ENCODE measurements around the gene PABPN1.

PABPN1 gene

DNA sequence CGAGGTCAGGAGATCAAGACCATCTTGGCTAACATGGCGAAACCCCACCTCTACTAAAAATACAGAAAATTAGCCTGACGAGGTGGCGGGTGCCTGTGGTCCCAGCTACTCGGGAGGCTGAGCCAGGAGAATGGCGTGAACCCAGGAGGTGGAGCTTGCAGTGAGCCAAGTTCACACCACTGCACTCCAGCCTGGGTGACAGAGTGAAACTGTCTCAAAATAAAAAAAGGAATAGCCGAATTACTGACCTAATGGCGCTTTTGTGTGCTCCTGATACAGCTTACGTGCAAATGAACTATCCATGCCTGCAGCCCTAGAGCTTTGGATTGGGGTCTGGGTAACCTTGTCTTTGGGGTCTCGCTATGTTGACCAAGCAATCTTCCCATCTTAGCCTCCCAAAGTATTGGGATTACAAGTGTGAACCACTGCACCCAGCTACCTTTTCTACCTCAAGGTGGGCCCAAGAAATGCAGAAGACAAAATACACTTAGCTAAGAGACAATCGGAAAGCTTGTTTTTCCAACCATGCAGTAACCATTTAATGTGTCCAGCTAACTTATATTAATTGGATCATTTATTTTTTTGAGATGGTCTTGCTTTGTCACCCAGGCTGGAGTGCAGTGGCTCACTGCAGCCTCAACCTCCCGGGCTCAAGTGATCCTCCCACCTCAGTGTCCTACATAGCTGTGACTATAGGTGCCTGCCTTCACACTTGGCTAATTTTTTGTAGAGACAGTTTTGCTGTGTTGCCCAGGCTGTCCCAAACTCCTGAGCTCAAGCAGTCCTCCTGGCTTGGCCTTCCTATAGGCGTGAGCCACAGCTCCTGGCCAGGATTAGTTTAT, 5.5 kb downstream of the PABPN1 start:
- DNase-seq: no peak

DNA sequence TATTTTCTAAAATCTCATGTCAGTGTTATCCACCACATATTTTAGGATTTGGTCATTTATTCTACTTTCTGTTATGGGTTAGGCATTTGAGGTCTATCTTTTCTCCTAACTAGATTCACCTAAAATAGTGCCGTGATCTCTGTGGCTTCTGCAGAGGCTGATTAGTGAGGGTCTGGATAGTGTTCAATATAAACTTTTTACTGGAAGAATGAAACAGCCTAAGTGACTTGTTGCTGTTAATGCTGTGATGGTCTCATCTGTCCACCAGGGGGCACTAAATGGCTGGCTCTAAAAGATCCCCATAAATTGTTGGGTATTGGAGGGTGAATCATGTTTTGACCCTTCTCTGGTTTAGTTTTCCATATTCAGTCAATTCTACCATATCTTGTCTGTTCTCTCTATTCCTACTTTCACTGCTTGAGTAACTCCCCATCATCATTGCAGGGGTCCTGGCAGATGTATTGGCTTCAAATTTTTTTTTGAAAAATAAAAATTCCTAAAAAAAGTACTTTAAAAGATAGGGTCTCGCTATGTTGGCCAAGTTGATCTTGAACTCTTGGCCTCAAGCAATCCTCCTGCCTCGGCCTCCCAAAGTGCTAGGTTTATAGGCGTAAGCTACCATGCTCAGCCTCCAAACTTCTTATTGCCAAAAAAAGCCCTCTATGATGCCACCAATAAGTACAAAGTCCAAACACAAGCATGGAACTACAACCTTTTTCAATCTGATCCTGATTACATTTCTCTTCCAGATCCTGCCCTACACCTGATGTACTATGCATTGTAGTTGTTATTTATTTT, 6.9 kb downstream of the PABPN1 start:
- DNase-seq: peak in 4 of 5 donors; percentile 38 to 61 (median 52)

DNA sequence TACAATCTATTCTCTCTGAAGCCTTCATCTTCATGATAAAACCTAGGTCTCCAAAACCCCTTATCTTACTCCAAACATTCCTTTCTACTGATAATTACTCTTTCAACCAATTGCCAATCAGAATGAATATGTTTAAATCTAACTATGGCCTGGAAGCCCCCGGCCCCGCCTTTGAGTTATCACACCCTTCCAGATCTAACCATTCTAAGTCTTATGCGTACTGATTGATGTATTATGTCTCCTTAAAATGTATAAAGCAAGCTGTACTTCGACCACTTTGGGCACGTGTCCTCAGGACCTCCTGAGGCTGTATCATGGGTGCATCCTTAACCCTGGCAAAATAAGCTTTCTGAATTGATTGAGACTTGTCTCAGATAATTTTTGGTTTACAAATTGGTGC, 14.4 kb downstream of the PABPN1 start:
- DNase-seq: no peak

DNA sequence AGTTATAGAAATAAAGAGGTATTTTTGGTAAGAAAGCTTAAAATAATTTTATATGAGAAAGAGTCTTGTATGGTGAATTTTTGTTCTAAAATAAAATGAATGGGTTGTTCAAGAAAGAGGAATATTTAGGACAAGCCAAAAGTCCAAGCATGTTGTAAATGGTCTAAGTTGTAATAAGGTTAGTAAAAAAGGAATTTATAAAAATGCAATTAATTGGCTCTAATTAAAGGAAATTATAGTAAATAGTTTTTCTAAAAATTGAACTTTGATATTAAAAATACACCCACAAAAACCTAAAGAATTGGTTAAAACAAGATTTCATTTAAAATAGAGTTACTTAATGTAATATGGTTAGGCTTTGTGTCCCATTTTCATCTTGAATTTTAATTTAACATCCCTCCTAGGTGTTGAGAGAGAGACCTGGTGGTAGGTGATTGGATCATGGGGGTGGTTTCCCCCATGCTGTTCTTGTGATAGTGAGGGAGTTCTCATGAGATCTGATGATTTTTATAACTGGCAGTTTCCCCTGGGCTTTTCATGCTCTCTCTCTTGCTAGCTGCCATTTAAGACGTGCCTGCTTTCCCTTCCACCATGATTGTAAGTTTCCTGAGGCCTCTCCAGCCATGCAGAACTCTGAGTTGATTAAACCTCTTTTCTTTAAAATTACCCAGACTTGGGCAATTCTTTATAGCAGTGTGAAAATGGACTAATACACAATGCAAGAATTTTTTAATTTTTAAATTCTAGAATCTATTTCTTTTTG, 18.4 kb downstream of the PABPN1 start:
- no peak for DNase-seq

DNA sequence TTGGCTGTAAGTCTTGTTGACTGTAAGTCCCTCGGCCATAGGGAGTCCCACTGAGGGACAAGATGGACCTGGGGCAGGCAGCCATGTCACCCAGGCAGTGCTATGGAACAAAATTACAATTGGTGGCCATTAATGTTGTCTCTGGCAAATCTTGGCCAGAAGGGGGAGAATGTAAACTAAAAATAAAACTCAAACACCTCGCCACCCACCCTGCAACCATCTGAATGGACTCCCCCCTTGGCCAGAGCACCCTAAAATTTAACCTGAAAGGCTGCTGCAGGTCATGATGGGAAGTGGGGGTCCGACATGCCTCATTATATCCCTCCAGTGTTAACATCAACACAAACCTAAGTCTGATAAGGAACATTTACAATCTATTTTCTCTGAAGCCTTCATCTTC, 23.2 kb downstream of the PABPN1 start:
- no peak for DNase-seq

DNA sequence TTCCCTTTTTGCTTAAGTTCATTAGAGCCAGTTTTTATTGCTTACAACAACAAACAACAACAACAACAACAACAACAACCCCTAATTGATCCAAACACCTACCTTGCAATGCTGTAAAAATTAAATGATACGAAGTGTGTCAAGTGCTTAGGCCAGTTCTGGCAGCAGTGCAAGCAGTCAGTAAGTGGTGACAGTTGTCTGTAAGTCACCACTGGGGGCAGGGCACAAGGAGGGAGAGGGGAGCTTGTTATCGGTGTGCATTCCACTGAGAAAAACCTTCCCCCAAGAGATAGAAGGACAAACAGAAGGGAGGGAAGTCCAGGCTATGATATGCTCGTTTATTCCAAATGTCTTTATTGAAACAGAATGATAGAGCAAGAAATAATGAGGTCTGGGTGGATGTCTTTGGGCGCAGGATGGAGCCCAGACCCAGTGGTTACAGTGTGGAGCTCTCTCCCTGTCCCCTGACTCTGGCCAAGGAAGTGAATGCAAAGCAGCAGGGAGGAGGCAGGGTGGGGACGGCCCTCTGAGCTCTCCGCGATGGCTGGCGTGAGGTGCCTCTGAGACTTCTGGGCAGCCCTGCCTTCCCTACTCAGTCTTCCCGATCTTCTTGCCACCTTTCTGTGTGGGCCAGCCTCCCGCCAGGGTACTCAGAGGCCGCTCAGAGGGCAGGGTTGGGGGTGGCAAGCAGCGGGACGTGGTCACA, 24.9 kb downstream of the PABPN1 start:
- DNase-seq: no peak

DNA sequence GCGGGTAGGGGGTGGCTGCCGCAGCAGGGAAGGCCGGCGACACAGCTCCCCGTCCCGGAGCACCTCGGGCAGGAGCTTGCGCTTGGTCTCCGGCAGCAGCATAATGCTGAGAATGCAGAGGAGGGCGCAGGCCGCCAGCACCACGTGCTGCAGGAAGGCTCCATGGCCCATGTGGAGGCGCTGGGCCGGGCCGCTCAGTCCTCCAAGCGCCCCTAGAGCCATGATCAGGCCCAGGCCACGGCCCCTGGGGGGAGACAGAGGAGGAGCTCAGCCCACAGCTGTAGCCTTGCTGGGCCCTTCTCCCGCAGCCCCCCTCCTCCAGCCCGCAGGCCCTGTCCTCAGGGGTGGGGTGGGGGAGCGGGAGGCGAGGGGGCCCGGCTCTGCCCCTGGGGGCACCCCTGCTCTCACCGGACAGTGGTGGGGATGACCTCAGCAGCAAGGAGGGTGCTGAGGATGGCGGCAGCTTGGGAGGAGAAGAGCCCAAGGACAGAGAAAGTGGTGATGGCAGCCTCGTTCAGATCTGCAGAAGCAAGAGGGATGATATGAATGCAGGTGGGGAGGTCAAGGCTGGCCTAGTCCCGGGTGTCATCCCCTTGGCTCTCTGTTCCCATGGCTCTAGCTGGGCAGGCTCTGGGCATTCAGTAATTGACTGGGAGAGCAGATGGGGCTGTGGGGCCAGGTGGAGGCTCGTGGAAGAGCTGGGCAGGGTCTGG, 25.6 kb downstream of the PABPN1 start:
- DNase-seq: no peak

DNA sequence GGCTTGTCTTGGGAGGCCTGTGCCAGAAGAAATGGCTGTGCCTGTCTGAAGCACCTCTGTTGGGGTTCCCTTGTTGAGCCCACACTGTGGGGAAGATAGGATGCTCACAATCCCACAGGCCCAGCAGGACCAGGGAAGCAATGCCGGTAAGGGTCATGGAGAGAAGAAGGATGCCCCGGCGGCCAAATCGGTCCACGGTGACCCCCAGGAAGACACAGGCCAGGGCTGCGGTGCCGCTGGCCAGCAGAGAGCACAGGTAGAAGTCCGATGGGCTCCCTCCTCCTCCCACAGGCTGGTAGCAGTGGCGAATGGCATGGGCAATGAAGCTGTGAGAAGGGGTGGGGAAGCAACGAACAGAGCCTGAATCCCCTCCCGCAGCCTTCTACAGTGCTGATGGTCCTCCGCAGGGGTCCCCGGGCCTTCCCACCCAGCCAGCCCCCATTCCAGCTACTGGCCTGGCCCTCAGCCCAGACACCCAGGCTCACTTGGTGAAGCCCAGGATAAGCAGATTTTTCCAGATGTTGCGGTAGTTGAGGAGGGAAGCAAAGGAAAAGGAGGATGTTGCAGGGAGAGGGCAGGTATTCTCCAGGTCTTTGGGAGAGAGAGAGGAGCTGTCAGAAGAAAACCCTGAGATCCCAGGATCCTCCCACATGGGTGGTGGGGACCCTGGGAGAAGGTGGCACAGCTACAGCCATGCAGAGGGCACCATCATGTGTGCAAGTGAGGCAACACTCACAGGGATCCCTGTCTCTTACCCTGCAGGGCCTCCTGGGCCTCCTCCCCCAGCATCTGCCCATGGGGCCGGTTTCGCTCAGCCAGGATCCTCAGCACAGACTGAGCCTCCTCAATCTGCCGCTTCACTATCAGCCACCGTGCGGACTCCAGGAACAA, 26.4 kb downstream of the PABPN1 start:
- no peak for DNase-seq

DNA sequence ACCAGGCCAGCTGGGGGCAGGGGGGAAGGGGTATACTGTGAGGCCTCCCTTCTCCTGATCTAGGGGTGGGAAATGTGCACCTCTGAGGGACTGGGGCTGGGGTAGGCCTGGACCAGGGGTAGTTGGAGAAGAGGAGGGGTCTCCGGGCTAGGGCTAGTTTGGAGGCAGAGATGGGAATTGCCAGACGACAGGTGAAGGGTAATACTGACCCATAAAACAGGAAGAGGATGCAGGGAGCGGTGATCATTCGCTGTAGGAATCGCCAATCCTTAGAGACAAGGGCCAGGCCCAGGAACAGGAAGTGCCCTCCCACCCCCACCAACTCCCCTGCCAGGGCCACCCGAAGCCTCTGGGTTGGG, 27.0 kb downstream of the PABPN1 start:
- DNase-seq: no peak

DNA sequence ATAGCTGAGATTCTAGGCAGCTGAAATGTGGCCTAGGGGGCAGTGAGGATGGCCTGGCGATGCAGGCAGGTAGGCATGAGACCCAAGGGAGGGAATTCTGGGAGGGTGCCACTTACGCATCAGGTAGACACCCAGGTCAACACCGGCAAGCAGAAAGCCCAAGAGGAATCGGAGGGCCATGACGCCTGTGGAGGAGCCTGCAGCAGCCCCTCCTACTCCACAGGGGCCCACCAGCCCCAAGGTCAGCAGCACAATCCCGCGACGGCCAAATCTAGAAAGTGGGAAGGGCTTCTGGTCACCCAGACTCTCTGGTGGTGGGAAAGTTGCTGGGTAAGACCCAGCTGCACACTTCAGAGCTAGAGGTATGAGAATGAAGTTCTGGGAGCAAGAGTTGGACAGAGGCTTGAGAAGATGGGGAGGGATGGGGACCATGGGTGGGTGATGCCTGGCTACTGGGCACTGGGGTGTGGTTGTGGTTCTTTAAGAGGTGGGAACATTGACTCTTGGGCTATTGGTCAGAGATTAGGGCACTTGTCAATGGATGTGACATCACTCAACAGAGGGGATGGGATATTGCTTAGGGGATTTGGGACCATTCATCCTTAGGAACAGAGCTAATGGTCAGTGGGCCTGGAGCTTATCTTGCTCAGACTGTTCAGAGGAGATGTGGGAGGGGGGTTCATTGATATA, 28.0 kb downstream of the PABPN1 start:
- DNase-seq: no peak

DNA sequence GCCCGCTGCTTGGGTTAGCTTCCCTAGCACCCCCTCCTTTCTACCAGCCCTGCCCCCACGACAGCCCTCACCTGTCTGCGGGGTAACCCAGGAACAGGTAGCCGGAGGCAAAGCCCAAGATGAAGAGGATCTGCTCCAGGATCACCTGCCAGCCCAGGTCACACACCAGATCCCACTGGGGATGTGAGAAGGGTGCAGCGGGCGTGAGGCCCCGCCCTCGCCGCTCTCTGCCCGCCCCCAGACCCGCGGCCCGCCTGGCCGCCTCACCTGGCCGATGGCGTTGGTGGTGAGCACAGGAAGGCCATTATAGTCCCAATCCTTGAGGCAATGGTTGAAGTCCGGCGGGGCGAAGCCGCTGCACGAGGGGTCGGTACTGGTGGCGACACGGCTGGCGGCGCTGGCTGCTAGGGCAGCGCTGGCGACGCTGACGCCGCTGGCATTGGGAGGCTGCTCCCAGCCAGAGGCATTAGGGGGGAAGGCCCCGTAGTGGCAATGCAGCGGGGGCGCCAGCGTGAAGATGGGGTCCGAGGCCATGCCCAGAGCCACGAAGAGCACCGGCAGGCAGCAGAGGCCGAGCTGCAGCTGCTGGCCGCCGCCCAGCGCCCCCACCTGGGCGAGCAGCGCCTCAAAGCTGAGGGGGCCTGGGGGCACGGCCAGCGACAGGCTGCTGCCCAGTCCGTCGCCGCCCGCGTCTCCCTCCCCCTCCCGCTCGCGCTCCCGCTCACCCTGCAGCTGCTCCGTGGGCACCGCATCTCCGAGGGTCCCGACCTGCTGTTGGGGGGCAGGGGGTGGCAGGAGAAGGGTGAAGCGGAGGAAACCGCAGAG, 30.6 kb downstream of the PABPN1 start:
- no peak for DNase-seq

DNA sequence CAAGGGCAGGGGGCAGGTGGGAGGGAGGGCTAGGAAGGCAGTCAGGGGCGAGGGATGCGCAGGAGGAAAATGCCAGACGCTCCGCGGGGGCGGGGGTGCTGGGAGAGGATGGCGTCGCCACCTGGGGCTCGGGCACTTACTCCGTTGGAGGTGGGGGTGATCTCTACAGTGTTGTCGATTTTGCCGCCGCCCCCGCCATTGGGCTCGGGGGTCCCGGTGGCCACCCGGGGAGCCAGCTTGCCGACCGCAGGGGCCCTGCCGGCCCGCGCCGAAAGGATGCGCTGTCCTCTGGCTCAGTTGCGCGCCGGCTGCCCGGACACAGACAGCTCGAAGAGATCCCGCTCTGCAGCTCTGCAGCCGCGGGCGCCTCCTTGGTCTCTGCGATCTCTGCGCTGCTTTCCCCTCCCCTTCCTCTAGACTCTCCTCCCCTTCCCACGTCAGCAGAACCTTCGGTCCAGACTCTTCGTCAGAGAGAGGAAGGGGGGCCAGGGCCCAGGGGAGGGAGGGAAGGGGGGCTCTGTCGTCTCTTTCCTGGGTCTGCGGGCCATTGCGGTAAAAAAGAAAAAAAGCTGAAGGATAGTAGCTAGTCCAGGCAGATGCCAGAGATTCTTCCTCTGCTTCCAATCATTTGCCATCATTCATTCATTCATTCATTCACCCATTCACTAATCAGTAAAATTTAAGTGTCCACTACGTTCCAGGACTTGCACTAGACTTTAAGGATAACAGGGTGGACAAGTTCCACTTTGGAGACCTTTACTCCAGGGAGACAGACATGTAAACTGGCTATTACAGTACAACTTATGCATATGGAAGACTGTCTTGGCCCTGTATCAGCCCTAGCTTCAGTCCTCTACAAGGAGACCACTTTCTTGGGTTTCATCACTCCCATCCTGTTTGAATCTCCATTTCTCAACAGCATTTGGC, 31.5 kb downstream of the PABPN1 start, which contains the start of gene SLC22A17:
Gene SLC22A17, minus strand, starts transcription at position 382 of the 927 bp plus-strand sequence.
- peak in 4 of 5 donors; percentile 39 to 55 (median 48) for DNase-seq

DNA sequence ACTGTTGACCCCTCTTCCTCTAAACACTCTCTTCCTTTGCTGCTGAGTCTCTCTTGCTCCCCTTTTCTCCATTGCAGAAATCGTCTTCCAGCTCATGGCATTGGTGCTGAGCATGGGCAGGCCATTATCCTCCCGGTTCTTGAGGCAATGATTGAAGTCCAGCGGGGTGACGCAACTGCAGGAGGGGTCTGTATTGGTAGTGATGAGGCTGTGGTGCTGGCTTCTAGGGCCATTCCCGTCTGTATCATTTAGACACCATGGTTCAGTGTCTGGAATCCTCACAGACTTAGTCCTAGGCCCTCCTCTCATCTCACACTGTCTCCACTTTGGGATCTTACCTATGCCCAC, 32.1 kb downstream of the PABPN1 start:
- DNase-seq: no peak

DNA sequence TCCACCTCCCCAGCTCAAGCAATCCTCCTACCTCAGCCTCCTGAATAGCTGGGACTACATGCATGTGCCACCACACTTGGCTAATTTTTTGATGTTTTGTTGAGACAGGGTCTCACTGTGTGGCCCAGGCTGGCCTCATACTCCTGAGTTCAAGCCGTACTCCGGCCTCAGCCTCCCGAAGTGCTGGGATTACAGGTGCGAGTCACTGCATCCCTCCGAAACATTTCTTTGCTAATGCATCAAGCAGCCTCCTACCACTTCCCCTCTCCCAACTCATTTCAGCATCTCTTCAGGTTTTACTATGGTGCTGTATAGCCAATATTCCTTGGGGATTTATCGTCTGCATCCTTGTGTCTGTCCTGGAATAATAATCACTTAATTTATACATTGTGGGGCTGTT, 33.7 kb downstream of the PABPN1 start:
- DNase-seq: no peak

DNA sequence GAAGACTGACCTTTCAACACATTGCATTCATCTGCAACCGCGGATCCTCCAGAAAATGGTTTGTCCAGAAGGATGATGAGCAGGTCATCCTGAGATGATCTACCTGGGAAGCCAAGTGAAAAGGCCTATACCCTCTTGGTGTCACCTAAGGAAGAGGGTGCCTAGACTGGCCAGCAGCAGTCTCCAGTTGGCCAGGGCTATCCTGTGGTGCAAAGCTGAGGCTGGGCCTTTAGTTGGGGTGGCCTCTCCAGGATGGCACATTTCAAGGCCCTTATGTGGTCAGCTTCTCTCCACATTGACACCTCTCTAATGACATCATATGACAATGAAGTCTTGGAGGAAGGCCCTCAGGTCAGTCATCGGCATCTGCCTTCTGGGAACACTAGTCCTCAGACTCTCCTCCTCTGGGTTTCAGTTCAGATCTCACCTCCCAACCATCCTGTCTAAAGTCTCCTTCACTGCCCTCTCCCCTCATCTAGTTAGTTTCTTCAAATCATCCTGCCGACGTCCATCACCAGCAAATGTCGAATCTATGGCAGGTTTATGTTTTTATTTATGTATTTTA, 34.7 kb downstream of the PABPN1 start:
- no peak for DNase-seq

DNA sequence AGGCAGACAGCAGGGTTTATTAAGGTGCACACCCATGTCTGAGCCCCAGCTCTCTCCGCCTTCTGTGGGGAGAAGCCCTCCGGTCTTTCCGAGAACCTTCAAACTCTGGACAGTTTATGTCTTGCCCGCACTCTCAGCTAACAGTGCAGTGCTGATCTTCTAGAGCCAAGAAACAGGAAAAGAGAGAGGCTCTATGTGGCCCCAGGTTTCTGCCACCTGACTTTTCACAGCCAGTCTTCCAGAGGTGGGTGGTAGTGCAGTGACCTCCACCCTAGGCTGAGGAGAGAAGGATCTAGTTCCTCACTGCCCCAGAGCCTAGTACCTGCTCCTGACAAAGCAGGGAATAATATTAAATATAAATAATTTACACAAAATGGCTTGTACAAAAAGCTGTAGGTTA, 35.4 kb downstream of the PABPN1 start:
- no peak for DNase-seq

DNA sequence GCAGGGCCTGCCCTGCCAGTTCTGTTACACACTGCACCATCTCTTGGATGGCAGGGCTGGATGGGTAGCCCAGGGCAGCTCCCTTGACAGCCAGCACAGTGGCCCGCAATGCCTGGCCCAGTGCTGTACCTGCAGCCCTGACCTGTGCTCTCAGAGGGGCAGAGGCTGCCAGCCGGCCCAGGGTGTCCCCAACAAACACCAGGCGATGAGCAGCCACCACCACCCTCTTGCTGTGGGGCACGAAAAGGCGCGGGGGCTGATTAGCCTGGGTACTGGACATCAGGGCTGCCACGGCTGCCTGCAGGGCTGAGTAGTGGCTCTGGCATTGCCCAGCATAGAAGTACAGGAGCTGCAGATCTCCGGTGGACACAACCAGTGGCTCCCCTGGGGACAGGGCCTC, 36.0 kb downstream of the PABPN1 start:
- no peak for DNase-seq

DNA sequence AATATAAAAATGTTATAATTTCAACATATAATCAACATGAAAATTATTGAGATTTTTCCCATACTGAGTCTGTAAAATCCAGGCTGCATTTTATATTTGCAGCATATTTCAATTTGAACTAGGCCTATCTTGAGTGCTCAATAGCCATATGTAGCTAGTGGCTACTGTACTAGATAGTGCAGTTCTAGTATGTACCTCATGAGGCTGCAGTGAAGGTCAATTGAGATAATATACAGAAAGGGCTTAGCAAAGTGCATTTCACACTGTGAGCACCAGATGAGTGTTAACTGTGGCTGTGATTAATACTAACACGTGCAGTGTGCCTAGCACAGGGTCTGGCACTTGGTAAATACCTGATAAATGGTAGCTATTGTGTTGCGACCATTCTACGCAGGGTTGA, 36.8 kb downstream of the PABPN1 start:
- DNase-seq: no peak

All from T-helper 1 cell (primary cell).